GM18867 (cell line): ENCODE data around the gene STK24.

Source experiments
- ATAC-seq: cut with Tn5 transposase; IDR thresholded peaks from one replicate; pipeline ENCODE4 v1.9.1; 2021; ENCODE audit warnings: mild to moderate bottlenecking, moderate library complexity; ENCODE audit not compliant: unreplicated experiment

STK24 gene

DNA sequence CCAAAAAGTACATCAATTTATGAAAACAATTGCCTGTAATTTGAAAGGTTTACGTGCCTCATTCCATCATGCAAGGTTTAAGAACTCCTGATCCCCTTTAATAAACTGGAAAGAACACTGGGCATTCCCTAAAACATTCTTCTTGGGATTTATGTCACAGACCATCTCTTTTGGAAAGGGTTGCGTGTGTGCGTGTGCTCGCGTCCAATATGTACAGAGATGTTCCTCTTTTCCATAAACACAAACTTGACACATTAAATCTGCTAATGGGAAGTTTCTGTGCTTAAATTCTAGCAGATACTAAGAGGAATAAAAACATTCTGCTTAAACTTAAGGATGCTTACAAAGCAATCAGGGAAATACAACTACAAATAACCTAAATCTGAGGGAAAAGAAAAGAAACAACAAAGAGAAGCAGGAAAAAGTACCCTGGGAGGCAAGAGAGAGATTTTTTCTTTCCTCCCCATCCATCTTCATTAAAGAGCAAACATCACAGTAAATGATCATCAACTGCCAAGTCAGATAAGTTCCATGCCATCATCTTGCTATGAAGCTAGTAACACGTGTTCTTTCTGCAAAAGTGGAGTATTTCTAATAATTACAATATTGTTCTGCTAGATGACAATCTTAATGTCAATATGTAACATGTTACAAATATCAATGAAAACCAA, 83.7 kb downstream of the STK24 start:
- ATAC-seq = no peak

DNA sequence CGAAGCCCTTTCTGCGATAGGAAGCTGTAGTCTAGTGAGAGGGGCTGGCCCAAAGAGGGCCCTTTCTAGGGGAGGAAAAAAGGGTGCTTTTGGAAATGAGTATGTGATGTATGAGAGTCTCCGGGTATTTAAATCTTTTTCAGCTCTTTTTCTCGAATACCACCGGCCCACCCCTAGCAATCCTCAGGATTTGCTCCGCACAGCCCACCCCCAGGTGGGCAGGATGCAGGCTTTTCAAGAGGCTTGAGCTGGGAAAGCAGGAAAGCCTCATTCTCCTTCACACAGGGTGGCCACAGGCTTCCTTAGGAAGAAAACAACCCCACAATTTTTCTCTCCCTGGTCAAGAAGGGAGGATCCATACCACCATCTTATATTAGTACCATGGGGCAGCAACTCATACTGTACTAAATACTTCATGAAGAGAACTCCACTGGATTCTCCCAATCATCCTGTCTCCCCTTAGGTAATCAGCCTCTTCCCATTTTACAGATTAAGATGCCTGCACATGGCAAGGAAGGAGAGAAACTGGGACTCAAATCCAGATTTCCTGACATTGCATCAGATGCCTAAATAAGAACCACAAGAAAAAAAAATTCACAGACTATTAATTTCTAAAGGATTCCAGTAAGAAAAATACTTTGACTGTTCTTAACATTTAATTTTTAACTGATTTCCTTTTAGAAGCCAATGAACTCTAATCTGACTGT, 84.4 kb downstream of the STK24 start:
- ATAC-seq = no peak

DNA sequence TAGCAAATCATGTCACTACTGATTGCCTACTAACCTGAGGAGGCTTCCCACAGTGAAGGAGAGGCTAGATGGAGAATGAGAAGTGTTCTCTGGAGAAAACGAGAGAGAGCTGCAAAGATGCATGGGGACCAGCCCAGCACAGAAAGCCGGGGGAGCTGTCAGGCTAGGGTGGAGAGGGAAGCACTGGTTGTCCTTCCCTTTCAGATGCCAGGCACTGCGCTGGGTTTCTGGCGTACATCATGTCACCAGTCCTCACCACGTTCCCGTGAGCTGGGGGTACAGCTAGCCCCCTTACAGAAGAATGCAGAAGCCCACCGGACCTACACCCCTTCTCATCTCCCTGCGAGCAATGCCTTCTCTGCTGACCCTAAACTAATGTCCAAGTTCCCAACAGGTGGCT, 86.0 kb downstream of the STK24 start:
- ATAC-seq = no peak

DNA sequence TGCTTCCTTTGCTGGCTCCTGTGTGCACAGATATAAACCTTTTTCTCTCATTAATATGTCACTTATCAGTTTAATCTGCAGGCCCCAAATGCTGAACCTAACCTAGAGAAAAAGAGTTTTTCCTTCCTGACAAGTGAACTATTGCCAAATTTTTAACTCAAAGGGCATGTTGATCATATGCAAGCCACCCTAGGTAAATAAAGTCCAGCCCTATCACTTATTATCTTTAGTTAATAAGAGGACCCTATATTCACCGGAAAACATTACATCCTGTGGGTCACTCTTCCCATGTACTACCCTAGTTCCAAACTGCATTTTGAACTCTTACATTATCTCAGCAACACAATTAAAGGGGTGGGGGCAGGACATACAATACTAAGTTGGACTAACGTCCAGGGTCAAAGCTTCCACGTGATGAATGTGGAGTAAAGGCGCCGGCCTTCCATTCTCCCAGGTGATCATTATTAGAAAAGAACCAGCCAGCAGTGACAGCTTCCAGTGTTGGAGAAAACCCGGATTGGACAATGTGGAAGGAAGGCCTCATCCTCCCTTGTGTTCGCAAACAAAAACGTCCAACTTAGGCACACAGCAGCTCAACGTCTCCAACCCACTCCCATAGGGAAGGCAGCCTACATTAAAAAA, 86.6 kb downstream of the STK24 start:
- no peak for ATAC-seq

DNA sequence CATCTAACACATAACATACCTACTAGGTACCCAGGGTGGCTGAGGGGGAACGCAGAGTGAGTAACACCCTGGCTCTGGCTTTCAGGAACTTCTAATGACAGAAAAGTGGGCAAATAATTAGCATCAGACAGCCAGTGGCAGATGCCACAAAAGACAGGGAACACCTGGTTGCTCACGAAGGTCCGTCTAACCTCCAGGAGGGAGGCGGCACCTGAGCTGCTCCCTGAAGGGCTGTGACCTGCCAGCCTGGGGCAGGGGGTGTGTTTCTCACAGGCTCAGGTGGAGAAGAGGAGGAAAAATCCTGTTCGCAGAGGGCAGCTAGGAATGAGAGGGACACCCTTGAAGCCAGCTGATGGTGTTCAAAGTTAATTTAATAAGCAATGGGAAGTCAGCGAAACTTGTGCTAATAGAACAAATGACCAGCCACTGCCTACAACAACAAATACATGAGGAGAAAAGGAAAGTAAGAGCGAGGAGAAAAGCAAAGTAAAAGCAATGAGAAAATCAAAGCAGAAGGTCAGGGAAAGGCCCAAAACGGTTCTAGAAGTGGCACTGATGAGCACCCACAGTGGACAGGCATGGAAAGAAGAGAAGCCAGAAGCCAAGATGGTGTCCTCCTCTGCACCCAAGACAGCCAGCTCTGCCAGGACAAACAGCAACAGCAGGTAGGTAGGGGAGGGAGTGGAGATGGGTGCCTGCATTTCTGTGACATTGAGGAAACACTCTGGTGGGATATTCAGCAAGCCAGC, 87.3 kb downstream of the STK24 start:
- ATAC-seq = no peak

DNA sequence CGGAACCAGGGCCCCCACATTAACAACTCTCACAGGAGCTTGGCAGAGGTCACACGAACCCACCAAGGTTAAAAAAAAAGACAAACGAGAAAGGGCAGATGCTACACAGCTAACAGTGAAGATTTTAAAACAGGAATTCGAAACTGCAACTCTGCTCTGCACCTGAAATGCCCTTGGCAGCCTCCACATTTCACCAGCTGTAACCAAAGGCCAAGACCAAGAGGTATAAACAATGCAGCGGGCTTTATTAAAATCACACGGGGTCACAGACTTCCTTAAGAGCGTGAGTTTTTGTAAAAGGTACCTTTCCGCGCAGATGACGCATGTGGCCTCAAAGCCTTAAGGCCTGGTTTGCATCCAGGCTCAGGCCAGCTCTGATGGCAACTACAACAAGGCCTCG, 88.2 kb downstream of the STK24 start:
- ATAC-seq = peak; percentile 66

DNA sequence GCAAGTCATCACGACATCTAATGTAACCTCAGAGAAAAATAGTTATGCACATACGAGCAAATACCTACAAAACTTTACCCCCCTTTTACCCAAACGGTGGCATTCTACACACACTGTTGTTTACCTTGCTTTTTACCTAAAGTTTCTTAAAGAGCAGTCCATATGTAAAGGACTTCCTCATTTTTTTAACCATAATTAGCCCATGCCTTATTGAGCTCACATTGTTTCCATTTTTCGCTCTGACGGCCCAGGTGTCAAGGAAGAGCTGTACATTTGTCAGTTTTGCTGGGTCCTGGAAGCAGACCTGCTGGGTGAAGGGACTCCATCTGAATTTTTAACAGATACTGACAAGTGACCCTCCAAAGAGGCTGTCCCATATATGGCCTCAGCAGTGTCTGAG, 89.4 kb downstream of the STK24 start:
- ATAC-seq = no peak

DNA sequence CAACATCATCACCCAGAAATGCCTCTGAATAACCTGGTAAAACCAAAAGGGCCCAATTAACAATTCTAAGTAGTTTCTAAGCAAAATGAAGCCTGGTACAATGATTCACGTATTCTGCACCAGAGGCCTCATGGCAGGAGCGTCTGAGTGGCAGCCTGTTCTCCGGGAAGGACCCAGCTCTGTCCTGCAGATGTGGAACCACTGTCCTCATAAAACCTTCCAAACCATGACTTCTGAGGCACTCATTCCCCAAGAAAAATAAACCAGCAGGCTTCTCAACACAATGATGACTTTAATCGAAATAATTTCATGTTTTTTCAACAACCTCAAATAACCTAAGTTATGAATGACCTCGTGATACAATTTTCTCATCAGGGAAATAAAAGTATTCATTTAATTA, 89.9 kb downstream of the STK24 start:
- ATAC-seq = no peak

DNA sequence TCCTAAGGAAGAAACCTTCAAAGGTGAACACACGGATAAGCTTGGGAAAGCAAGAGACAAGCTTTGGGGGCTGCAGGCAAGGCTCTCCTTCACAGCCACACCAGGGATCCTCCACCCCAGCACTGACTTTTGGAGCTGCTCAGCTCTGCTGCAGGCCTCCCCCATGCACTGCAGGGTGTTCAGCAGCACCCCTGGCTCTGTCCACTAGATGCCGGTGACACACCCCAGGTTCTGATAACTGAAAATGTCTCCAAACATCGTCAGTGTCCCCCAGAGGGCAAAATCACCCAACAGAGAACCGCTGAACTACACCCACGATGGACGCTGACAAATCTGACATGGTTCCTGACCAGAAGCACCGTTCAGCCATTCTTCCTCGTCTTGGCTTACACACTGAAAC, 90.5 kb downstream of the STK24 start:
- ATAC-seq = no peak

DNA sequence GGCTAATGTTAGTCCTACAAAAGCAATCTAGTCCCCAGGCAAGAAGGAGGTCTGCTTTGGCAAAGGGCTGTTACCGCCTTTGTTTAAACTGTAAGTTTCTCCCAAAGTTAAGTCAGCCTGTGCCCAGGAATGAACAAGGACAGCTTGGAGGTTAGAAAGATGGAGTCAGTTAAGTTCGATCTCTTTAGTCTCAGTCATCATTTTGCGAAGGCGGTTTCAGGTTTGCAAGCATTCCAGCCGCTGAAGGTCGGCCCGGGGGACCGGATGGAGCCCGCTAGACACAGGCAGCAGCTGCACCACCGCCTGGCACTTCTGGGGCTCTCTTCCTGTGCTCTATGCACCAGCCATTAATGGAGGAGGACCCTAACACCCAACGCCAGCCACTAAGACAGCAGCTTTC, 91.3 kb downstream of the STK24 start:
- no peak for ATAC-seq

DNA sequence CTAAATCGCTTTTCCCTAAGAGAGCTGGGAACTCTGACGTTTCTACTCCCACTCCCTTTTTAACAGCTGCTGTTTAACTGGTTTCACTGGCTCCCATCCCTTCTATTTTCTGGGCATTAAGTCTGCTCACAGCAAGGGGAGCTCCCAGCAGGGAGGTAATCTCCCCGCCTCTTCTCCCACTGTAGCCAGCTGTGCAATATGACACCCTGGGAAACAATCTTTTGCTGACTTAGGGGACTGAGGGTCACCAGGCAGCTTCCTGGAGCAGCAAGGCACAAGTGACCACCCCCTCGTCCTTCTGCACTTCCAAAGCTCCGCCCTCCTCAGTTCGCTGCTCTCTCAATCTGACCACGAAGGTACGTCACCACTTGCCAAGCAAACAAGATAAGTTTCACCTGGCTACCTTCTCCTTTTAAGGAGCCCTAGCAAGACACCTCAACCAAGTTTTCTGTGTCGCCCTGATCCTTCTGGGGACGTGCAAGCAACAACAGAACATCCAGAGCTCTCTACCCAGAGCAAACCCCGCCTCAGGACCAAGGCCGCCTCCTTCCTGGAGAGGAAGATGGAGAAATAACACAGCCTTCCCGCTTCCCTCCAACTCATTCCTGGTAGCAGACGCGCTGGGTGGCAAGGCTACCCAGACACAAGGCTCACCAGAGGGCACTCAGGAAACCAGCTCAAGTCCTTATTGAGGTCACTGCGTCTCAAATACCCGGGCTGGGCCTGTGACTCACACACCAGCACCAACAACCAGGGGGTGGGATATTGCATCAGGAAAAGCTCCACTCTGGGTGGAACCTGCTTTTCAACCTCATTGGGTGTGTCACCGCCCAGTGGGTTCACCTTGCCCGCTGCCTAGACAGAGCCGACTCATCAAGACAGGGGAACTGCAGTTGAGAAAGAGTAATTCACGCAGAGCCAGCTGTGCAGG, 92.4 kb downstream of the STK24 start:
- ATAC-seq = no peak

DNA sequence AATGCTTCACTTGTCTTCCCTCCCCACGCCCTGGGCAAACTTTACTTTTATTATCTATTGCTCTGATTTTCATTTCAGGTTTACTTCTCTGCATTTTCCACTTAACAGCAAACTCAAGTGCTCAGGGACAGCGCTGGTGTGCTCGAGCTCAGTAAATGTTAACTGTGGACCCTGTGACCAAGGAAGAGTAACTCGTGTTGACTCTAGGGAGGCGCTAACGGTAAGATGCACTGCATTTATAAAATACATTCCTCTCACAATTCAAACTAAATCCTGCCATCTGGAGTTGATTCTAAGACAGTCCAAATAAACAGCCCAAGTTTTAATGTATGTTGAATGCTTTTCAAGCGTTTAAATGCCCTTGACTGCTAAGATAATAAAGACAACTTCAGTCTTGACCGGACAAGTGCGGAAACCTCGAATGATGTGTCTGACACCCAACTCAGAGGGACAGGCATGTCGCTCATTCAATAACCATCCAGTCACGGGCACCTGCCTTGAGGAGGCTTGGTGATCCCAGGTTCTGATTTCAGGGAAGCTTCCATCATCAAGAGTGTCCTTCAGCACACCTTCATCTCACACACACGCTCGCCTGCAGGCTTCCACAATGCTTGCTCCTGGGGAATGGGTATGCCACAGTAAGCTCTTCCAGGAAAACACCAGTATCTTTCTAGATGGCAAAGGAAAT, 93.2 kb downstream of the STK24 start:
- no peak for ATAC-seq

DNA sequence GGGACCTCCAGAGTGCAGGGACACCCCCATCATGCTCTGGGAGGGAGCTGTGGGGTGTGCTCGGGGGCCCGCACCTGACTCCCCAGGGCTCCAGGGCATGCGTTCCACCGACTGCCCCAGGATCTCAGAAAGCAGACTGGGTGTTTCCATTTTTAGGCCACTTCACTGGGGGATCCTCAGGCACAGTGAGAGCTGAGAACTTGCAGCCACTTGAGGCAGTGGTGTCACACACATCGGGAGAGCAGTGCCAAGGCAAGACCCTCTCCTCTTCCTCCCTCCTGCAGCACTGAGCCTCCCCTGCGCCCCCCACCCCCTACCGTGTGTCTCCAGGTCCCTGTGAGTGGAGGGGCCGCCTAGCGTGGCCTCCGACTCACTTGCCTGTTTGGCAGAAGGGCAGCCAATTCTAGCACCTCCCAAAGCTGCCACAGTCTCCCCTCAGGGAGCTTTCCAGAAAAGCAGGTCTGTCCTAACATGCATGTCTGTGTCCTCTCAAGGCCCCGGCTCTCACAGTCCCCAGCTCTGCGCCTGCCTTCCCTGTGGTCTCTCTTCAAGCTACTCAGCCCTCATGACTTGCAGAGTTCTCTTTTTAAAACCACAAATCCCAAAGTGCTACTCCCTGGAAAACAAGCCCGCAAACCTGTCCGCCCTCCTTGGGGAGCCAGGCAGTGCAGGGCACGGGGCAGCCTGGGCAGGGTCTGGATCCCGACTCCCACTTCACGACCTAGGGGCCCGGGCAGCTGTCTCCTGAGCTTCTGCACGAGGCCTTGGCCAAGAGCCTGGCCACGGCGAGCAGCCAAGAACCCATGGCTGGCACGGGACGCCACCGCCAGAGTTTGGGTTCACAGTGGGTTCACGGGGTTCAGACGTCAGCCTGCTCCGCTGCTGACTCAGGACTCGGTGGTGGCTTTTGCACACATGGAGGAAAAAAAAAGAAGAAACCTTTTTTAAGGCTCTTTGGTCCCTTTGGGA, 94.1 kb downstream of the STK24 start:
- ATAC-seq = no peak

DNA sequence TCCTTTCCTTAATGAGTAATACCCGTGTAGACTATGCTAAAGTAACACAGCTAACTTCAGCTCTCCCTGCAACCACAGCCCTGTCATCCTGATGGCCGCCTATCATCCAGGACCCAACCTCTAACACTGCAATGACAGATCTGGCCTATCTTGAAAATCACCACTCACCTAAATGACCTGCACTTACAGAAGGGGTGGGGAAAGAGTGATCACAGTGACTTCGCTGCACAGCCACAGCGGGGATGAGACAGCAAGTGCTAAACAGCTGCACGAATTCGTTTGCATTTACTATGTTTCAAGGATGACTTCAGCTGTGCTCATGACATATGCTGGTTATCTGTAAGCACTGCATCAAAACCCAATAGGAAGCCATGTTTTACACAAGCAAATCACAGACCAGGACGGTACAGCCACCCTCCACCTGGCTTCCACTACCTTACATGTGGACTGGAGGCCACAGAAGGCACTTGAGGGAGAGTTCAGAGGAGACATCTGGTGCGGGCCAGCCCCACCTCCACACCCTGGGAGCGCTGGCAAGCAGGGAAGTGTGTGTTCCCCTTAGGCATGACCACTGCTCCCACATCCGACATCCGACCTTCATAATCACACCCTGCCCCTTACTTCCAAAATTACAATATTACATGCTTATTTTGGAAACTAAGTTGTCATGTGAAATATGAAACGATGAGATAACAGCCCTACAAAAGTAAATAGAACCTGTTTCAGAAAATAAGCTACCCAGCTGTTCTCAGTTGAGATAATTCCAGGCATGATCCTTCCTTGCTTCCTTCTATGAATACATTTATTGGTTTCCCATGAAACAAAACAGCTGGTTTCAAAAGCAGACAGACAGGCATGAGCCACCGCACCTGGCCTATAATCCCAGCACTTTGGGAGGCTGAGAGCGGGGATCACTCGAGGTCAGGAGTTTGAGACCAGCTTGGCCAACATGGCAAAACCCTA, 95.7 kb downstream of the STK24 start:
- ATAC-seq = peak; percentile 50

DNA sequence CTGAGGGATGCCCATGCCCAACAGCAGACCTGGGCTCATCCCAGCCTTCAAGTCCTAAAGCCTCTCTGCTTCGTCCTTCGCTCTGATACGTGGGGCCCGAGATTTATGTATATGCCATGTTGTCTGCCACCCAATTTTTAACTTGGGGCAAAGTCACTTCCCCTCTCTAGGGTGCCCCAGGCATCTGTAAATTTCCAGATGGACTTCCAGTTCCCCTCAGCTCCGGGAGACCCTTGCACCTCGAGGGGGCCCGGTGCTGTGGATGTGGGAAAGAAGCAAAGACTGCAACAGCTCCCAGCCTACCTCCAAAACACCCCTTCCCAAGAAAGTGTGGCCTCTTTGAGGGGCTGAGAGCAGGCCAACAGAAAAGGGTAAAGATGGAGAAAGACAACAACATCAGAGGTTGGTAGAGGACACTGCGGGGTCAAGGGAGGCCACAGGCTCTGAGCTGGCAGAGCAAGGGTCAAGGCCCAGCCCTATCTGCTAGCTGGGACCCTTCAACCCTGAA, 97.4 kb downstream of the STK24 start:
- ATAC-seq = no peak

DNA sequence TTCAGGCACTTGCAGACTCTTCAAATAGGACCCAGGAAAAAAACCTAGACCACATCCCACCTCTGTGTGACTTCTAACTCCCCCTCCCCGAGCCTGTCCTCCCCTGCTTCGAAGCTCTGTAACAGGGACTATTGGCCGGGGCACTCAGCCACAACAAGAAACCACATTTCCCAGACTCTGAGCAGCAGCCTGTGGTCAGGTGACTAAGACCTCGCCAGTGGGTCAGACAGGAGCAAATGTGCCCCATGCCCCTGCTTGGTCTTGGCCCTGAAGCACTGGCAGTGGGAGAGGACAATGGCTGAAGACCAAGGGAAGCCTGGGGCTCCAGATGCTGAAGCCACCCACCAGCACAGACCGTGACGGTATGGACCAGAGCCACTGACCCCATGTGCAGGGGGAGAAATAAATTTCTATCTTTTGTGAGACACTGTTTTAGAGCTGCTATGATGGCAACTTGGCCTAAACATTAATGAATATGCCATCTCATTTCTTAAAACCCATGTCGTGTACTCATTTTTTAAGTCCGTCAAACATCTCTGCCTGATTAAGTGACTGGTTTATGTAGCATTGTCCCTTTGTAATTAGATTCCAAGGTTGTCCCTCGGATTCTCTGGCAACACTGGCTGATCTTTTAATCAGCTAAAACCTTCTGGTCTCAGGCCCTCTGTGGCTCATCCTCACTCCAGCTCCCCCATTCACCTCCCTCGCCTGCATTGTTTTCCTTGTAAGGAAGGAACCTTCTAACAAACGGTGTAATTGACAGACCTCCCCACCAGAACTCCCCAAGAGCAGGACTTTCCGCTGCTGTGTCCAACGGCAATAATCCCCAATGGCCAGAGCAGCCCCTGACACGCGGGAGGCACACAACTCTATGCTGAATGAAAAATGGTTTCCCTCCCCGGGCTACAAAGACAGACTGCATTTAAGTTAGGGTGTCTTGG, 98.4 kb downstream of the STK24 start:
- no peak for ATAC-seq
